GM23248 (cell line): ENCODE results near the gene PDX1. TPM values are rescaled to one million over a fixed set of nuclear protein-coding genes. Genes with fewer than 3 reads are reported as not detected.

ENCODE experiments used
- DNase-seq: peaks from one replicate; pipeline ENCODE4 v3.0.0-alpha.2; 2015
- H2AFZ ChIP-seq: fragments of 200-600 bp; sonication (generic); 2 replicates; pipeline ENCODE4 v1.6.1; 2016; ENCODE audit warnings: antibody characterized with exemption
- H3F3A ChIP-seq: fragments of 200-600 bp; sonication (generic); 2 replicates; pipeline ENCODE4 v1.6.1; 2016; ENCODE audit warnings: mild to moderate bottlenecking, antibody characterized with exemption, mixed run types; ENCODE audit not compliant: insufficient read depth
- H3K27ac ChIP-seq: fragments of 200-600 bp; sonication (generic); 2 replicates; pipeline ENCODE4 v1.5.1; 2016; ENCODE audit warnings: mild to moderate bottlenecking
- H3K27me3 ChIP-seq: fragments of 200-600 bp; sonication (generic); replicated peaks from 2 replicates; pipeline ENCODE4 v1.6.1; 2016; ENCODE audit warnings: mild to moderate bottlenecking; ENCODE audit not compliant: insufficient read depth
- H3K36me3 ChIP-seq: fragments of 200-600 bp; sonication (generic); 2 replicates; pipeline ENCODE4 v1.6.1; 2016; ENCODE audit warnings: low read depth, mild to moderate bottlenecking
- H3K4me1 ChIP-seq: fragments of 200-600 bp; sonication (generic); 2 replicates; pipeline ENCODE4 v1.6.1; 2016; ENCODE audit warnings: mild to moderate bottlenecking; ENCODE audit not compliant: insufficient read depth
- H3K4me2 ChIP-seq: fragments of 200-600 bp; sonication (generic); one replicate; pipeline ENCODE4 v1.6.1; 2016; ENCODE audit warnings: mild to moderate bottlenecking; ENCODE audit not compliant: unreplicated experiment
- H3K4me3 ChIP-seq: fragments of 200-600 bp; sonication (generic); 2 replicates; pipeline ENCODE4 v1.5.1; 2016; ENCODE audit warnings: mild to moderate bottlenecking
- H3K79me2 ChIP-seq: fragments of 200-600 bp; sonication (generic); 2 replicates; pipeline ENCODE4 v1.6.1; 2016; ENCODE audit warnings: mild to moderate bottlenecking; ENCODE audit not compliant: insufficient read depth
- H3K9ac ChIP-seq: fragments of 200-600 bp; sonication (generic); 2 replicates; pipeline ENCODE4 v1.6.1; 2016; ENCODE audit warnings: mild to moderate bottlenecking
- H3K9me2 ChIP-seq: fragments of 200-600 bp; sonication (generic); 2 replicates; pipeline ENCODE4 v1.6.1; 2016; ENCODE audit warnings: mixed run types, mild to moderate bottlenecking, moderate library complexity; ENCODE audit not compliant: insufficient read depth
- H3K9me3 ChIP-seq: fragments of 200-600 bp; sonication (generic); one replicate; pipeline ENCODE4 v1.6.1; 2017; ENCODE audit warnings: low read depth
- H4K20me1 ChIP-seq: fragments of 200-600 bp; sonication (generic); 2 replicates; pipeline ENCODE4 v1.6.0; 2016; ENCODE audit not compliant: insufficient read depth
- EZH2 ChIP-seq: fragments of 200-600 bp; sonication (generic); IDR thresholded peaks from 2 replicates; pipeline ENCODE4 v1.6.1; 2018; ENCODE audit warnings: antibody characterized with exemption, mild to moderate bottlenecking; ENCODE audit not compliant: insufficient read depth, poor library complexity, severe bottlenecking
- EZH2phosphoT487 ChIP-seq: fragments of 200-600 bp; sonication (generic); IDR thresholded peaks from 2 replicates; pipeline ENCODE4 v1.6.1; 2018; ENCODE audit warnings: antibody characterized with exemption, moderate library complexity, mild to moderate bottlenecking, low read depth; ENCODE audit not compliant: insufficient read depth
- WGBS, 2 experiments: methylation state at CpG; one replicate each; pipeline ENCODE4 v1.1.6; 2015 to 2017; ENCODE audit warnings: low lambda C conversion rate in 2 of 2, low coverage in 1 of 2; ENCODE audit errors: missing lambda C conversion rate in 2 of 2; 5-methylcytosine and 5-hydroxymethylcytosine counted together
- in situ Hi-C: fragments of 300-500 bp; cut with MboI; formaldehyde crosslinking; loops from 2 replicates; pipeline ENCODE4 v1.15.0; 2020
- polyA plus RNA-seq: library from polyadenylated mRNA; unstranded; fragments of >200 nt; fragmentation: Nextera tagmentation; extraction: Ambion mirVana; gene quantifications from 2 replicates; pipeline ENCODE4 v1.2.1, GENCODE V29; 2016
- total RNA-seq: library from RNA; depleted of rRNA; stranded (reverse); fragments of >200 nt; shearing (Covaris generic); gene quantifications from 2 replicates; pipeline ENCODE4 v1.2.3, GENCODE V29; 2014

PDX1 gene
- total and polyA plus RNA-seq, 2 experiments from 2014 or later, result not detected

GRCh38 chr13:27928805-27929753 is 9.3 kb downstream of the PDX1 start:
- TF ChIP-seq EZH2 (no peak), EZH2phosphoT487 (no peak)
- no peaks in the 10 kb centered on the region for H3K36me3 ChIP-seq
- no peaks in the 10 kb centered on the region for H3K9me3 ChIP-seq
- H3K4me1 ChIP-seq, result no peaks in the 10 kb centered on the region
- in situ Hi-C loops, result no loop called here
- no peaks in the 10 kb centered on the region for H3F3A ChIP-seq
- H4K20me1 ChIP-seq, result no peaks in the 10 kb centered on the region
- no peak overlapping the region for H3K9ac ChIP-seq
- H3K27me3 ChIP-seq, result peaks cover 81% of the 10 kb centered on the region
- H3K79me2 ChIP-seq, result no peaks in the 10 kb centered on the region
- no peak for DNase-seq
- no peak overlapping the region for H3K4me2 ChIP-seq
- no peak overlapping the region for H3K27ac ChIP-seq
- WGBS, 2 experiments, result 4% methylated on average over 42 to 48 of the region's 48 CpGs
- no peak overlapping the region for H2AFZ ChIP-seq
- no peak overlapping the region for H3K4me3 ChIP-seq
- H3K9me2 ChIP-seq, result no peaks in the 10 kb centered on the region

GRCh38 chr13:27929868-27930267 is 10.1 kb downstream of the PDX1 start:
- Histone ChIP-seq H3K4me2 (no peak overlapping the region), H2AFZ (no peak overlapping the region), H3K9me3 (no peaks in the 10 kb centered on the region), H4K20me1 (no peaks in the 10 kb centered on the region), H3K4me3 (no peak overlapping the region), H3F3A (no peaks in the 10 kb centered on the region), H3K9me2 (no peaks in the 10 kb centered on the region), H3K27me3 (peaks cover 74% of the 10 kb centered on the region), H3K27ac (no peak overlapping the region), H3K9ac (no peak overlapping the region), H3K36me3 (no peaks in the 10 kb centered on the region), H3K79me2 (no peaks in the 10 kb centered on the region), H3K4me1 (no peaks in the 10 kb centered on the region)
- no peak for TF ChIP-seq EZH2phosphoT487
- TF ChIP-seq EZH2, result no peak
- in situ Hi-C loops, result no loop called here
- DNase-seq, result no peak

- H3K9me2 ChIP-seq, result no peaks in the 10 kb centered on the region
- H3K9ac ChIP-seq, result no peak overlapping the region
- in situ Hi-C loops, result no loop called here
- no peaks in the 10 kb centered on the region for H3K36me3 ChIP-seq
- H3K27ac ChIP-seq, result no peak overlapping the region
- no peak overlapping the region for H3K4me3 ChIP-seq
- 26 to 35% methylated on average over 1 of the region's 1 CpG for WGBS, 2 experiments
- peaks cover 41% of the 10 kb centered on the region for H3K27me3 ChIP-seq
- no peaks in the 10 kb centered on the region for H3K9me3 ChIP-seq
- TF ChIP-seq EZH2 (no peak), EZH2phosphoT487 (no peak)
- no peak overlapping the region for H2AFZ ChIP-seq
- H4K20me1 ChIP-seq, result no peaks in the 10 kb centered on the region
- no peak for DNase-seq
- no peaks in the 10 kb centered on the region for H3F3A ChIP-seq
- no peaks in the 10 kb centered on the region for H3K4me1 ChIP-seq
- H3K79me2 ChIP-seq, result no peaks in the 10 kb centered on the region
- H3K4me2 ChIP-seq, result no peak overlapping the region
Measured at GRCh38 chr13:27933118-27933517, 13.3 kb downstream of the PDX1 start.

- WGBS, 2 experiments, result 46 to 49% methylated on average over 2 of the region's 2 CpGs
- Histone ChIP-seq H3K36me3 (no peaks in the 10 kb centered on the region), H3F3A (no peaks in the 10 kb centered on the region), H3K79me2 (no peaks in the 10 kb centered on the region), H4K20me1 (no peaks in the 10 kb centered on the region), H3K4me3 (no peak overlapping the region), H3K27me3 (peaks cover 35% of the 10 kb centered on the region), H3K9me3 (no peaks in the 10 kb centered on the region), H3K4me1 (no peaks in the 10 kb centered on the region), H3K27ac (no peak overlapping the region), H2AFZ (no peak overlapping the region), H3K9ac (no peak overlapping the region), H3K4me2 (no peak overlapping the region), H3K9me2 (no peaks in the 10 kb centered on the region)
- in situ Hi-C loops, result no loop called here
- TF ChIP-seq EZH2phosphoT487 (no peak), EZH2 (no peak)
- DNase-seq, result no peak
Measured at GRCh38 chr13:27933580-27934328, 14.0 kb downstream of the PDX1 start.
